ENCODE measurements around the gene DENR.
"Not testable (repeated sequence)": the region's sequence is repeated elsewhere in the genome, so short reads cannot be mapped to it uniquely, and the experiment has no call there.

GRCh38 chr12:122715211-122715610 is 37.4 kb upstream of the DENR start:
- TF ChIP-seq CTCF, POLR2A (IDR thresholded peaks at IDR 0.05): not testable (repeated sequence)
